ENCODE results near the gene TIMM50. TPM values are rescaled to one million over a fixed set of nuclear protein-coding genes. Genes with fewer than 3 reads are reported as not detected.

TIMM50 gene
- total and polyA plus RNA-seq, 3 donors from 2014 or later, result 80.6 to 130 (median 96.1) TPM

- H3K27me3 ChIP-seq, result no peaks in the 10 kb centered on the region
- peak within 1 kb of the TSS; percentile 77 to 92 for H3K4me3 ChIP-seq
- peak within 1 kb of the TSS; percentile 91 to 99 for H3K27ac ChIP-seq
- peak; percentile 92 to 98 (median 93) for TF ChIP-seq CTCF (IDR thresholded peaks at IDR 0.05)
- TF ChIP-seq POLR2A (IDR thresholded peaks at IDR 0.05), result peak; percentile 85
- peak; percentile 97 for DNase-seq
- H3K4me1 ChIP-seq, result peaks cover 16% of the 10 kb centered on the region
- H3K36me3 ChIP-seq (ENCODE audit: low read depth, missing control alignments), result no peaks in the 10 kb centered on the region
- WGBS, 2 donors, result 0 to 1% methylated on average over 42 to 67 of the region's 84 CpGs
- no peaks in the 10 kb centered on the region for H3K9me3 ChIP-seq
- intact Hi-C loops (cut with DNase I; ENCODE audit: low total_unique reads), result loop anchor here (10.0 kb wide), 1 partner anchor 115 kb away; no protein-coding TSS in a partner anchor
Observed at GRCh38 chr19:39539518-39540332, 59.1 kb downstream of the TIMM50 start, which contains the start of gene EID2. EID2 (minus strand) TSS chr19:39540161; CDS start chr19:39540079, 82 bp downstream.

- intact Hi-C loops (cut with DNase I; ENCODE audit: low total_unique reads), result no loop called here
Observed at GRCh38 chr19:39540333-39540673, 59.7 kb downstream of the TIMM50 start.

More at GRCh38 chr19:39540333-39540673, 59.7 kb downstream of the TIMM50 start:
- no peaks in the 10 kb centered on the region for H3K9me3 ChIP-seq
- H3K27me3 ChIP-seq, result no peaks in the 10 kb centered on the region
- 1 to 3% methylated on average over 10 of the region's 10 CpGs for WGBS, 2 donors
- TF ChIP-seq CTCF (IDR thresholded peaks at IDR 0.05) (no peak), POLR2A (IDR thresholded peaks at IDR 0.05) (no peak)
- H3K4me3 ChIP-seq, result peak overlapping the region; percentile 77 to 92
- no peak for DNase-seq
- peak overlapping the region; percentile 91 to 99 for H3K27ac ChIP-seq
- peaks cover 16% of the 10 kb centered on the region for H3K4me1 ChIP-seq
- no peaks in the 10 kb centered on the region for H3K36me3 ChIP-seq (ENCODE audit: low read depth, missing control alignments)

Other genes with a start within 250 kb of the TIMM50 start
- not detected for gene IFNL3, start 235.8 kb upstream of the TIMM50 start, total RNA-seq
- not detected for gene IFNL3, start 235.8 kb upstream of the TIMM50 start, polyA plus RNA-seq (ENCODE audit: insufficient read depth, low read depth, low replicate concordance)
- gene IFNL4, start 232.0 kb upstream of the TIMM50 start, total RNA-seq, result not detected
- gene IFNL4, start 232.0 kb upstream of the TIMM50 start, polyA plus RNA-seq (ENCODE audit: insufficient read depth, low read depth, low replicate concordance), result not detected
- under 1 TPM in 1 of 2 donors, not detected in 1; 0.43 TPM for gene IFNL2, start 212.4 kb upstream of the TIMM50 start, total RNA-seq
- not detected for gene IFNL2, start 212.4 kb upstream of the TIMM50 start, polyA plus RNA-seq (ENCODE audit: insufficient read depth, low read depth, low replicate concordance)
- gene IFNL1, start 184.4 kb upstream of the TIMM50 start, total RNA-seq, result not detected
- not detected for gene IFNL1, start 184.4 kb upstream of the TIMM50 start, polyA plus RNA-seq (ENCODE audit: insufficient read depth, low read depth, low replicate concordance)
- gene LRFN1, start 160.0 kb upstream of the TIMM50 start, total RNA-seq, result 1 to 10 TPM; 3.5 to 4.0 TPM
- gene LRFN1, start 160.0 kb upstream of the TIMM50 start, polyA plus RNA-seq (ENCODE audit: insufficient read depth, low read depth, low replicate concordance), result 1.4 TPM
- gene GMFG, start 144.8 kb upstream of the TIMM50 start, total RNA-seq, result 1 to 10 TPM; 2.4 to 3.7 TPM
- 19.5 TPM for gene GMFG, start 144.8 kb upstream of the TIMM50 start, polyA plus RNA-seq (ENCODE audit: insufficient read depth, low read depth, low replicate concordance)
- gene SAMD4B, start 138.4 kb upstream of the TIMM50 start, total RNA-seq, result 100 to 1,000 TPM; 228 to 276 TPM
- gene SAMD4B, start 138.4 kb upstream of the TIMM50 start, polyA plus RNA-seq (ENCODE audit: insufficient read depth, low read depth, low replicate concordance), result 159 TPM
- 10 to 100 TPM; 70.7 to 74.6 TPM for gene PAF1, start 89.7 kb upstream of the TIMM50 start, total RNA-seq
- gene PAF1, start 89.7 kb upstream of the TIMM50 start, polyA plus RNA-seq (ENCODE audit: insufficient read depth, low read depth, low replicate concordance), result 154 TPM
- gene MED29, start 89.5 kb upstream of the TIMM50 start, total RNA-seq, result 10 to 100 TPM; 46.1 to 53.5 TPM
- gene MED29, start 89.5 kb upstream of the TIMM50 start, polyA plus RNA-seq (ENCODE audit: insufficient read depth, low read depth, low replicate concordance), result 38.9 TPM
- 10 to 100 TPM; 46.4 to 90.9 TPM for gene ZFP36, start 74.0 kb upstream of the TIMM50 start, total RNA-seq
- 77.7 TPM for gene ZFP36, start 74.0 kb upstream of the TIMM50 start, polyA plus RNA-seq (ENCODE audit: insufficient read depth, low read depth, low replicate concordance)
- 10 to 100 TPM; 22.6 to 32.8 TPM for gene PLEKHG2, start 68.2 kb upstream of the TIMM50 start, total RNA-seq
- 29.2 TPM for gene PLEKHG2, start 68.2 kb upstream of the TIMM50 start, polyA plus RNA-seq (ENCODE audit: insufficient read depth, low read depth, low replicate concordance)
- gene RPS16, start 44.9 kb upstream of the TIMM50 start, total RNA-seq, result 1,000 to 10,000 TPM in 1 of 2 donors, 100 to 1,000 TPM in 1; 628 to 1,122 TPM
- 1,146 TPM for gene RPS16, start 44.9 kb upstream of the TIMM50 start, polyA plus RNA-seq (ENCODE audit: insufficient read depth, low read depth, low replicate concordance)
- 100 to 1,000 TPM; 363 to 366 TPM for gene SUPT5H, start 35.3 kb upstream of the TIMM50 start, total RNA-seq
- gene SUPT5H, start 35.3 kb upstream of the TIMM50 start, polyA plus RNA-seq (ENCODE audit: insufficient read depth, low read depth, low replicate concordance), result 359 TPM
- gene DLL3, start 18.1 kb downstream of the TIMM50 start, total RNA-seq, result 1 to 10 TPM; 4.5 to 6.5 TPM
- 1.6 TPM for gene DLL3, start 18.1 kb downstream of the TIMM50 start, polyA plus RNA-seq (ENCODE audit: insufficient read depth, low read depth, low replicate concordance)
- 10 to 100 TPM in 1 of 2 donors, 1 to 10 TPM in 1; 2.5 to 10.8 TPM for gene SELENOV, start 34.3 kb downstream of the TIMM50 start, total RNA-seq
- 19.7 TPM for gene SELENOV, start 34.3 kb downstream of the TIMM50 start, polyA plus RNA-seq (ENCODE audit: insufficient read depth, low read depth, low replicate concordance)
- 10 to 100 TPM in 1 of 2 donors, 1 to 10 TPM in 1; 9.2 to 12.2 TPM for gene EID2B, start 52.0 kb downstream of the TIMM50 start, total RNA-seq
- 6.6 TPM for gene EID2B, start 52.0 kb downstream of the TIMM50 start, polyA plus RNA-seq (ENCODE audit: insufficient read depth, low read depth, low replicate concordance)
- gene EID2, start 59.3 kb downstream of the TIMM50 start, total RNA-seq, result 10 to 100 TPM; 23.9 to 26.7 TPM
- 15.0 TPM for gene EID2, start 59.3 kb downstream of the TIMM50 start, polyA plus RNA-seq (ENCODE audit: insufficient read depth, low read depth, low replicate concordance)
- not detected for gene LGALS13, start 121.7 kb downstream of the TIMM50 start, total RNA-seq
- gene LGALS13, start 121.7 kb downstream of the TIMM50 start, polyA plus RNA-seq (ENCODE audit: insufficient read depth, low read depth, low replicate concordance), result not detected
- gene LGALS16, start 175.1 kb downstream of the TIMM50 start, total RNA-seq, result not detected
- gene LGALS16, start 175.1 kb downstream of the TIMM50 start, polyA plus RNA-seq (ENCODE audit: insufficient read depth, low read depth, low replicate concordance), result not detected
- gene LGALS14, start 223.6 kb downstream of the TIMM50 start, total RNA-seq, result not detected
- not detected for gene LGALS14, start 223.6 kb downstream of the TIMM50 start, polyA plus RNA-seq (ENCODE audit: insufficient read depth, low read depth, low replicate concordance)

Measured in testis (tissue), 3 donors.